Umbilical cord (tissue), 2 donors: ENCODE data around the gene KCNIP2. TPM values are rescaled to one million over a fixed set of nuclear protein-coding genes. Genes with fewer than 3 reads are reported as not detected.

Experiments used
- DNase-seq: peaks from one replicate; pipeline ENCODE4 v3.0.0-alpha.2; 2015; ENCODE audit warnings: low spot score
- total RNA-seq: library from RNA; depleted of rRNA; stranded (reverse); fragments of >200 nt; gene quantifications from one replicate; pipeline ENCODE4 v1.2.3, GENCODE V29; 2014; ENCODE audit warnings: low replicate concordance; ENCODE audit not compliant: insufficient read depth

Gene KCNIP2
- total RNA-seq, 1 donor from 2014 or later: not detected

DNA sequence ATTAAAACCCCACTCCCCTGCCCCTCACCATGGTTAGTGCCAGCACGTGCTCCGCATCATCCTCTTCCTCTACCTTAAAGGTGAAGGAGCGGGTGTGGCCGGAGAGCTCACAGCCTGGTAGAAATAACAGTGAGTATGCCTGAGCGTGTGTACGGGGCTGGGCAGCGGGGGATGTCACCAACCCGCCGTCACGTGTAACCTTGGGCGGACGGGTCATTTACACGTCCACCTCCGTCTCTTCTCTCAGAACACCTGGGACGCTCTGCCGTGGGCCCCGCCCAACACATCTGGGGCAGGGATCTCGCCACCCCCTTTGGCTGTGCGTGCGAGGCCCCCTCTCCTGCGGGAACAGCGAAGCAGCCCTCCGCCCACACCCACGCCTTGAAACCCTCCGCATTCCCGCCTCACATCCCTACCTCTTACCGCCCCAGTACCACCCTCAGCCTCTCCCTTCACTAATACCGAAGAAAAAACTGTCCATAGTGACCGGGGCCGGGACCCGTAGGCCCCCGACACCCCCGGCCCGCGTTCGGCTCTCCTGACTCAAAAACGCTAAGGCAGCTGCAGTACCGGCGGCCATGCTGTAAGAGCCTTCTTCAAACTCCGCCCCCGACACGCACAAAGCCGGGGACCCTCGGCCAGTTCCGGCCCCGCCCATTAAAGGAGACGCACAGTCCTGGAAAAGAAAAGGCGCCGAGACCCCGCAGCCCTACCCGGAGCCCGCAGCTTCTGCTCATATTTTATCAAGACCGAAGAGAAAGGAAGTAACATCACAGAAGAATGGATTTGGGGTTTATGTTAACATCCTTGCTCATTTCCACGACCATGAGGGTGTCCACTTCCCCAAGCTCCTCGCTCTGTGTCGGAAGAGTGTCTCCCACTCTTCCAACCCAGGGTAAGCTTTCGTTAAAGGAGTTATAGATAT, 60.5 kb downstream of the KCNIP2 start, which contains the start of gene NPM3:
NPM3 (minus strand) TSS at position 636 of the 925 bp plus-strand sequence; CDS start at position 580, 56 bp downstream.
- peak; percentile 90 for DNase-seq

- DNase-seq: no peak
Observed at GRCh38 chr10:101781984-101782810, 61.4 kb downstream of the KCNIP2 start.

- DNase-seq: no peak
Observed at GRCh38 chr10:101781655-101781983, 62.0 kb downstream of the KCNIP2 start.

GRCh38 chr10:101780818-101781654, 62.6 kb downstream of the KCNIP2 start:
- DNase-seq: peak; percentile 51

GRCh38 chr10:101780187-101780817, 63.3 kb downstream of the KCNIP2 start:
- DNase-seq: no peak

GRCh38 chr10:101779544-101780186, 63.9 kb downstream of the KCNIP2 start:
- peak; percentile 59 for DNase-seq

- DNase-seq: peak; percentile 33
Observed at GRCh38 chr10:101778781-101779543, 64.6 kb downstream of the KCNIP2 start.

GRCh38 chr10:101778151-101778780, 65.3 kb downstream of the KCNIP2 start:
- no peak for DNase-seq

GRCh38 chr10:101777619-101778145, 65.9 kb downstream of the KCNIP2 start:
- no peak for DNase-seq

DNA sequence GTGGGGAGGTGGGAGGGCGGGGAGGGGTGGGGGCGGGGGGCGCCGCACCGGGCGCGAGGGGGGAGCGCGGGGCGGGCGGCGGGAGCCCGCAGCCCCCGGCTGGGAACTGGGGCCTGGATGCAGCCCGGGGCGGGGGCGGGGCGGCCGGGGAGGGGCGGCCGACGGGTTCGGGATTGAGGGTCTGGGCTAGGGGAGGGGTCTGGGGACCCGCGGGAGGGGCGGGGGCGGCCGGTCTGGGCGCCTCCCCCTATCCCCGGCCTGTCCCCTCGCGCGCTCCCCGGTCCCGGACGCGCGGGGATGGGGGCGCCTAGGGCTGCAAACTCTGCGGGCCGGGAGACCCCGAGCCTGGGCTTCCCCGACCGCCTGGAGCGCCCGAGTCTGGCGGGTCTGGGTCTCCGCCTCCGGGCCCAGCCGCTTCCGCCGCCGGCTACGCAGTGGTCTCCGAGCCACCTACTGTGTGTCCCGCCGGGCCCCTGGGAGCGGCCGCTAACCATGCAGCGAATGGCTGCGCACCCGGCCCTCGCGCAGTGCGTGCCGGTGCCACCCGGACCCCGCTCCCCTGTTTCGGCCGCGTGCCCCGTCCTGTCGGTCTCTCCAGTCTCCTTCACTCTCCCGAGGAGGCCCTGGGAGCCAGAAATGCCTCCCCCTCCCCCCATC, 67.3 kb downstream of the KCNIP2 start:
- DNase-seq: no peak

Other genes with a start within 250 kb of the KCNIP2 start
- gene FBXW4, start 148.6 kb downstream of the KCNIP2 start, total RNA-seq: 81.1 TPM
- 3.4 TPM for gene FGF8, start 67.7 kb downstream of the KCNIP2 start, total RNA-seq
- 38.0 TPM for gene NPM3, start 60.4 kb downstream of the KCNIP2 start, total RNA-seq
- 186 TPM for gene OGA, start 25.4 kb downstream of the KCNIP2 start, total RNA-seq
- 9.1 TPM for gene ARMH3, start 212.4 kb upstream of the KCNIP2 start, total RNA-seq
- gene HPS6, start 221.5 kb upstream of the KCNIP2 start, total RNA-seq: 14.9 TPM